Measurements from ENCODE around the gene MMP20. TPM values are rescaled to one million over a fixed set of nuclear protein-coding genes. Genes with fewer than 3 reads are reported as not detected.

MMP20 gene
- polyA plus RNA-seq, 1 of the 3 experiments (the other 2 are of a cell fraction): not detected

DNA sequence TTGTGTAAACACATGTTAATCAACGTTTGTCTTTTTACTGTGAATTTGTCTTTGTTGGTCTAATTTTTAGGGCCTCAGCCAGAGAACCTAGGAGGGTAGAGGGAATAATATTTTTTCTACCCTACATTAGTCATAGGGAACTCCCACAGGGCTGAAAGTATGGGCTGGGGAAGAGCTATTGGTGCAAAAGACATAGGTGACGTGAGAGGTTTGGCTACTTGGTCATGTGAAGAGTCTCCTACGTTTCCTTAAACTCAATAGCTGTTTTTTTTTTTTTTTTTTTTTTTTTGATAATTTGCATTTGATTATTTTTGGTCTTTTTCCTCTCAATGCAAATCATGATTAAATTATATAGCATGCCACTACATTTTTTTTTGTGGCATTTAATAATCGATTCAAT lies 78.7 kb downstream of the MMP20 start:
- DNase-seq: no peak
- 69% methylated on average over 4 of the region's 4 CpGs for WGBS (ENCODE audit: low lambda C conversion rate)
- no peaks in the 10 kb centered on the region for H3K27me3 ChIP-seq (ENCODE audit: insufficient read depth)
- ChIA-PET CTCF (no interaction called here), POLR2A (no interaction called here)
- H3K4me3 ChIP-seq (ENCODE audit: low read depth in 2 of 2, low read length in 1 of 2): no peak overlapping the region
- H3K9me2 ChIP-seq: no peaks in the 10 kb centered on the region
- no peaks in the 10 kb centered on the region for H4K20me1 ChIP-seq (ENCODE audit: insufficient read depth)
- H2AFZ ChIP-seq (ENCODE audit: low read depth): no peak overlapping the region; the same call in 1 of the 2 replicates
- no peaks in the 10 kb centered on the region for H3K4me1 ChIP-seq (ENCODE audit: control insufficient read depth in 1 of 2, insufficient read depth in 2 of 2, low read depth in 1 of 2, low read length in 1 of 2)
- no peaks in the 10 kb centered on the region for H3K36me3 ChIP-seq (replicated peaks in 1 of 2; ENCODE audit: control insufficient read depth in 1 of 2, insufficient read depth in 2 of 2, low read length in 1 of 2)
- H3K9ac ChIP-seq: no peak overlapping the region
- no peak overlapping the region for H3K27ac ChIP-seq (ENCODE audit: low read depth in 2 of 2, low read length in 1 of 2)
- no peaks in the 10 kb centered on the region for H3K79me2 ChIP-seq (ENCODE audit: insufficient read depth)
- H3K4me2 ChIP-seq: no peak overlapping the region
- TF ChIP-seq TCF12 (IDR thresholded peaks at IDR 0.05): no peak
- no peak for TF ChIP-seq TAF1 (IDR thresholded peaks at IDR 0.05; ENCODE audit: borderline replicate concordance, low read depth, low read length)
- no peak for TF ChIP-seq RXRA (IDR thresholded peaks at IDR 0.05; ENCODE audit: borderline replicate concordance, low read depth)
- TF ChIP-seq NFIC (IDR thresholded peaks at IDR 0.05; ENCODE audit: borderline replicate concordance): no peak
- TF ChIP-seq, protein P1, sequence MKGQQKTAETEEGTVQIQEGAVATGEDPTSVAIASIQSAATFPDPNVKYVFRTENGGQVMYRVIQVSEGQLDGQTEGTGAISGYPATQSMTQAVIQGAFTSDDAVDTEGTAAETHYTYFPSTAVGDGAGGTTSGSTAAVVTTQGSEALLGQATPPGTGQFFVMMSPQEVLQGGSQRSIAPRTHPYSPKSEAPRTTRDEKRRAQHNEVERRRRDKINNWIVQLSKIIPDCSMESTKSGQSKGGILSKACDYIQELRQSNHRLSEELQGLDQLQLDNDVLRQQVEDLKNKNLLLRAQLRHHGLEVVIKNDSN (IDR thresholded peaks at IDR 0.05; ENCODE audit: borderline replicate concordance, low read depth): no peak
- no peak for TF ChIP-seq EZH2phosphoT487 (IDR thresholded peaks at IDR 0.05; ENCODE audit: borderline replicate concordance, low read depth)
- no peak for TF ChIP-seq CTCF (IDR thresholded peaks at IDR 0.05)
- TF ChIP-seq JUND (IDR thresholded peaks at IDR 0.05): no peak
- no peak for TF ChIP-seq RCOR1 (IDR thresholded peaks at IDR 0.05; ENCODE audit: low read length)
- TF ChIP-seq ELF1 (IDR thresholded peaks at IDR 0.05): no peak
- TF ChIP-seq, protein P2, sequence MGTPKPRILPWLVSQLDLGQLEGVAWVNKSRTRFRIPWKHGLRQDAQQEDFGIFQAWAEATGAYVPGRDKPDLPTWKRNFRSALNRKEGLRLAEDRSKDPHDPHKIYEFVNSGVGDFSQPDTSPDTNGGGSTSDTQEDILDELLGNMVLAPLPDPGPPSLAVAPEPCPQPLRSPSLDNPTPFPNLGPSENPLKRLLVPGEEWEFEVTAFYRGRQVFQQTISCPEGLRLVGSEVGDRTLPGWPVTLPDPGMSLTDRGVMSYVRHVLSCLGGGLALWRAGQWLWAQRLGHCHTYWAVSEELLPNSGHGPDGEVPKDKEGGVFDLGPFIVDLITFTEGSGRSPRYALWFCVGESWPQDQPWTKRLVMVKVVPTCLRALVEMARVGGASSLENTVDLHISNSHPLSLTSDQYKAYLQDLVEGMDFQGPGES (IDR thresholded peaks at IDR 0.05; ENCODE audit: low read depth, low read length): no peak
- TF ChIP-seq FOXM1 (IDR thresholded peaks at IDR 0.05; ENCODE audit: low read depth): no peak
- TF ChIP-seq RAD21 (IDR thresholded peaks at IDR 0.05; ENCODE audit: low read length): no peak
- TF ChIP-seq FOXJ3 (CRISPR knock-in tag; IDR thresholded peaks at IDR 0.05): no peak
- no peak for TF ChIP-seq YY1 (IDR thresholded peaks at IDR 0.05; ENCODE audit: low read depth)
- TF ChIP-seq EP300 (IDR thresholded peaks at IDR 0.05; ENCODE audit: borderline replicate concordance in 1 of 2, low read depth in 1 of 2, low read length in 1 of 2): no peak
- TF ChIP-seq MAX (IDR thresholded peaks at IDR 0.05; ENCODE audit: low read depth): no peak
- no peak for TF ChIP-seq SIN3A (IDR thresholded peaks at IDR 0.05; ENCODE audit: borderline replicate concordance, low read depth, low read length)
- no peak for TF ChIP-seq CHD2 (IDR thresholded peaks at IDR 0.05; ENCODE audit: low read length, partially characterized antibody)
- no peak for TF ChIP-seq USF2 (IDR thresholded peaks at IDR 0.05; ENCODE audit: borderline replicate concordance, low read depth, low read length)
- no peaks in the 10 kb centered on the region for H3K9me3 ChIP-seq
- no peaks in the 10 kb centered on the region for H3F3A ChIP-seq (replicated peaks; ENCODE audit: insufficient read depth)

Measured in SK-N-SH (cell line).